ENCODE results near the gene BBIP1.

The BBIP1 gene

GRCh38 chr10:110918643-110919348 lies at the start of gene BBIP1:
Gene BBIP1, minus strand, starts transcription at chr10:110919180. Its CDS starts 1,023 bp downstream, at chr10:110918157.
- DNase-seq: no peak

GRCh38 chr10:110967645-110968044 lies 48.7 kb upstream of the BBIP1 start:
- no peak for DNase-seq

- no peak for DNase-seq
These were observed 48.1 kb upstream of the BBIP1 start for GRCh38 chr10:110967009-110967630.

- no peak for DNase-seq
These were observed 47.2 kb upstream of the BBIP1 start for GRCh38 chr10:110966146-110966545.

GRCh38 chr10:110965216-110965615 lies 46.2 kb upstream of the BBIP1 start:
- DNase-seq: no peak

GRCh38 chr10:110964681-110965080 lies 45.7 kb upstream of the BBIP1 start:
- no peak for DNase-seq

GRCh38 chr10:110963162-110963561 lies 44.2 kb upstream of the BBIP1 start:
- no peak for DNase-seq

- no peak for DNase-seq
These were observed 43.5 kb upstream of the BBIP1 start for GRCh38 chr10:110962443-110962842.

- DNase-seq: no peak
These were observed 41.3 kb upstream of the BBIP1 start for GRCh38 chr10:110960333-110960712.

GRCh38 chr10:110959379-110960332 lies 40.7 kb upstream of the BBIP1 start:
- no peak for DNase-seq

- no peak for DNase-seq
These were observed 38.6 kb upstream of the BBIP1 start for GRCh38 chr10:110957606-110958005.

GRCh38 chr10:110951381-110951780 lies 32.4 kb upstream of the BBIP1 start:
- no peak for DNase-seq

GRCh38 chr10:110947061-110947595 lies 28.1 kb upstream of the BBIP1 start:
- DNase-seq: no peak

GRCh38 chr10:110946496-110946895 lies 27.5 kb upstream of the BBIP1 start:
- no peak for DNase-seq

- no peak for DNase-seq
These were observed 25.9 kb upstream of the BBIP1 start for GRCh38 chr10:110944792-110945396.

GRCh38 chr10:110939419-110939818 lies 20.4 kb upstream of the BBIP1 start:
- DNase-seq: no peak

- no peak for DNase-seq
These were observed 17.8 kb upstream of the BBIP1 start for GRCh38 chr10:110936757-110937156.

- DNase-seq: no peak
These were observed 13.7 kb upstream of the BBIP1 start for GRCh38 chr10:110932505-110933180.

GRCh38 chr10:110931769-110932381 lies 12.9 kb upstream of the BBIP1 start:
- DNase-seq: no peak

- no peak for DNase-seq
These were observed 8.5 kb upstream of the BBIP1 start for GRCh38 chr10:110927461-110927860.

- no peak for DNase-seq
These were observed 5.0 kb upstream of the BBIP1 start for GRCh38 chr10:110923856-110924493.
